H1 (cell line): Measurements from ENCODE around the gene IRF4. TPM values are rescaled to one million over a fixed set of nuclear protein-coding genes. Genes with fewer than 3 reads are reported as not detected.

Source experiments
- CTCF ChIA-PET: fragments of 300-600 bp; sonication (Branson Sonifier 250); formaldehyde crosslinking; loops from one replicate; lab custom pipeline; 2021; ENCODE audit not compliant: partially characterized antibody; lab: Charles Lee
- POLR2A ChIA-PET: fragments of 300-600 bp; sonication (Branson Sonifier 250); formaldehyde crosslinking; loops from one replicate; lab custom pipeline; 2021; ENCODE audit warnings: inconsistent platforms; ENCODE audit not compliant: partially characterized antibody; lab: Charles Lee
- DNase-seq, 2 experiments: peaks; one replicate each; pipeline versions ENCODE4 v3.0.0 to v3.0.0-alpha.2; 2010 to 2022; ENCODE audit warnings: low spot score in 2 of 2, low read depth in 1 of 2, mixed read lengths in 1 of 2
- FAIRE-seq: peaks from 2 replicates; lab custom pipeline; 2011; peaks lifted over from hg19 to GRCh38; lab: Jason Lieb, UNC
- H2AFZ ChIP-seq: 2 replicates; pipeline ENCODE4 v1.8.1; 2012; ENCODE audit warnings: low read length, inconsistent platforms
- H2AK5ac ChIP-seq: 2 replicates; pipeline ENCODE4 v1.6.1; 2013; ENCODE audit warnings: low read depth, low read length
- H2BK120ac ChIP-seq: replicated peaks from 2 replicates; pipeline ENCODE3; 2013; ENCODE audit warnings: low read depth, low read length, inconsistent platforms
- H2BK12ac ChIP-seq: 2 replicates; pipeline ENCODE4 v1.6.1; 2013; ENCODE audit warnings: low read depth, low read length
- H2BK15ac ChIP-seq: 2 replicates; pipeline ENCODE4 v1.6.1; 2013; ENCODE audit warnings: low read length
- H2BK20ac ChIP-seq: 2 replicates; pipeline ENCODE4 v1.6.1; 2013; ENCODE audit warnings: low read length
- H2BK5ac ChIP-seq: 2 replicates; pipeline ENCODE4 v1.6.1; 2013; ENCODE audit warnings: low read depth, low read length
- H3K14ac ChIP-seq: 2 replicates; pipeline ENCODE4 v1.6.1; 2013; ENCODE audit warnings: inconsistent platforms; ENCODE audit not compliant: insufficient read length
- H3K18ac ChIP-seq: 2 replicates; pipeline ENCODE4 v1.6.1; 2013; ENCODE audit warnings: low read length; ENCODE audit errors: extremely low read depth
- H3K23ac ChIP-seq: 2 replicates; pipeline ENCODE4 v1.6.1; 2013; ENCODE audit warnings: inconsistent platforms; ENCODE audit not compliant: insufficient read length
- H3K23me2 ChIP-seq: 2 replicates; pipeline ENCODE4 v1.6.1; 2013; ENCODE audit warnings: low read depth, low read length
- H3K27ac ChIP-seq: 2 replicates; pipeline ENCODE4 v1.6.1; 2011; ENCODE audit warnings: low read depth, low read length, inconsistent platforms
- H3K27me3 ChIP-seq, 4 experiments: replicated peaks in 1 of 4; 1 replicate in 1 of 4; 2 replicates in 3 of 4; pipeline versions ENCODE4 v1.6.1 to v1.8.1; 2011 to 2013; ENCODE audit warnings: low read length in 3 of 4, mild to moderate bottlenecking in 3 of 4, inconsistent platforms in 2 of 4, mixed read lengths in 2 of 4, moderate library complexity in 1 of 4; ENCODE audit not compliant: control insufficient read depth in 3 of 4, insufficient read depth in 3 of 4; ENCODE audit errors: extremely low read depth in 1 of 4
- H3K36me3 ChIP-seq, 4 experiments: 2 replicates each; pipeline versions ENCODE4 v1.6.1 to v1.8.1; 2011 to 2013; ENCODE audit warnings: mild to moderate bottlenecking in 4 of 4, low read length in 3 of 4, moderate library complexity in 2 of 4, control low read depth in 1 of 4, inconsistent platforms in 1 of 4; ENCODE audit not compliant: insufficient read depth in 4 of 4, control insufficient read depth in 2 of 4
- H3K4ac ChIP-seq: replicated peaks from 2 replicates; pipeline ENCODE3; 2013; ENCODE audit warnings: low read length, low read depth, mixed read lengths, inconsistent platforms; ENCODE audit not compliant: insufficient read length
- H3K4me1 ChIP-seq, 4 experiments: replicated peaks in 1 of 4; 1 replicate in 1 of 4; 2 replicates in 3 of 4; pipeline versions ENCODE4 v1.6.1 to v1.8.1; 2011 to 2013; ENCODE audit warnings: low read length in 3 of 4, inconsistent platforms in 2 of 4, mixed read lengths in 1 of 4; ENCODE audit not compliant: insufficient read depth in 4 of 4, control insufficient read depth in 3 of 4
- H3K4me2 ChIP-seq, 2 experiments: 2 replicates each; pipeline versions ENCODE4 v1.6.1 to v1.8.1; 2011 to 2013; ENCODE audit warnings: low read depth in 2 of 2, low read length in 2 of 2, control low read depth in 1 of 2, inconsistent platforms in 1 of 2, mild to moderate bottlenecking in 1 of 2; ENCODE audit not compliant: insufficient read depth in 1 of 2
- H3K4me3 ChIP-seq, 4 experiments: fragments of 200-600, 300-600 bp in 1 of 4; sonication (generic), shearing (Covaris generic), sonication (Bioruptor Twin) in 1 of 4; 2 replicates each; pipeline versions ENCODE4 v1.5.1 to v1.8.1; 2011 to 2016; ENCODE audit warnings: low read length in 4 of 4, low read depth in 3 of 4, control low read depth in 2 of 4, inconsistent platforms in 2 of 4, mild to moderate bottlenecking in 2 of 4, mixed read lengths in 1 of 4, moderate library complexity in 1 of 4; ENCODE audit not compliant: insufficient read depth in 2 of 4; ENCODE audit errors: extremely low read depth in 1 of 4
- H3K56ac ChIP-seq: replicated peaks from 2 replicates; pipeline ENCODE3; 2013; ENCODE audit warnings: low read depth, mild to moderate bottlenecking, mixed read lengths, low read length, inconsistent platforms; ENCODE audit not compliant: insufficient read length
- H3K79me1 ChIP-seq: 2 replicates; pipeline ENCODE4 v1.6.1; 2013; ENCODE audit warnings: low read depth, low read length, control low read depth
- H3K79me2 ChIP-seq, 2 experiments: 2 replicates each; pipeline versions ENCODE4 v1.6.1 to v1.8.1; 2012 to 2013; ENCODE audit warnings: low read length in 2 of 2, mild to moderate bottlenecking in 2 of 2, inconsistent platforms in 1 of 2; ENCODE audit not compliant: insufficient read depth in 2 of 2, control insufficient read depth in 1 of 2
- H3K9ac ChIP-seq, 4 experiments: replicated peaks in 1 of 4; 1 replicate in 1 of 4; 2 replicates in 3 of 4; pipeline versions ENCODE4 v1.6.1 to v1.8.1; 2011 to 2013; ENCODE audit warnings: low read depth in 3 of 4, low read length in 3 of 4, control low read depth in 2 of 4, mild to moderate bottlenecking in 2 of 4, moderate library complexity in 2 of 4, inconsistent platforms in 1 of 4; ENCODE audit errors: extremely low read depth in 1 of 4
- H3K9me3 ChIP-seq, 2 experiments: 2 replicates each; pipeline versions ENCODE4 v1.6.1 to v1.8.1; 2012 to 2013; ENCODE audit warnings: mild to moderate bottlenecking in 2 of 2, moderate library complexity in 2 of 2, control low read depth in 1 of 2, inconsistent platforms in 1 of 2, low read depth in 1 of 2, low read length in 1 of 2, mixed read lengths in 1 of 2; ENCODE audit not compliant: insufficient read depth in 2 of 2
- H4K20me1 ChIP-seq, 2 experiments: replicated peaks in 1 of 2; 2 replicates each; pipeline versions ENCODE3 to v1.8.1; 2011 to 2013; ENCODE audit warnings: inconsistent platforms in 2 of 2, low read length in 2 of 2, mild to moderate bottlenecking in 1 of 2; ENCODE audit not compliant: insufficient read depth in 2 of 2, control insufficient read depth in 1 of 2
- H4K5ac ChIP-seq: 2 replicates; pipeline ENCODE4 v1.6.1; 2013; ENCODE audit warnings: low read length, low read depth, mixed read lengths, inconsistent platforms; ENCODE audit not compliant: insufficient read length
- H4K8ac ChIP-seq: 2 replicates; pipeline ENCODE4 v1.8.0; 2013; ENCODE audit warnings: mild to moderate bottlenecking, moderate library complexity, low read length, inconsistent platforms; ENCODE audit not compliant: insufficient read depth; ENCODE audit errors: extremely low read depth
- H4K91ac ChIP-seq: replicated peaks from 2 replicates; pipeline ENCODE3; 2013; ENCODE audit warnings: low read length, mixed read lengths, inconsistent platforms; ENCODE audit not compliant: insufficient read length
- BCL11A ChIP-seq, 2 experiments: IDR thresholded peaks; one replicate each; pipeline ENCODE4 v1.6.1; 2011; ENCODE audit warnings: low read depth in 2 of 2, low read length in 2 of 2, mild to moderate bottlenecking in 2 of 2
- JUN ChIP-seq: IDR thresholded peaks from 2 replicates; pipeline ENCODE4 v1.6.1; 2011; ENCODE audit warnings: low read depth, mild to moderate bottlenecking, improper control_type of control experiment, low read length
- POLR2A ChIP-seq, 2 experiments: IDR thresholded peaks; 1 replicate in 1 of 2; 2 replicates in 1 of 2; pipeline ENCODE4 v1.6.1; 2011; ENCODE audit warnings: low read depth in 2 of 2, low read length in 2 of 2, mild to moderate bottlenecking in 2 of 2; ENCODE audit errors: control extremely low read depth in 1 of 2
- SRF ChIP-seq: IDR thresholded peaks from 2 replicates; pipeline ENCODE4 v1.6.1; 2011; ENCODE audit warnings: mild to moderate bottlenecking, low read depth, low read length, moderate library complexity
- WGBS, 2 experiments: shearing (Covaris generic) in 1 of 2; methylation state at CpG; one replicate each; pipeline versions ENCODE4 v1.1.6 to v1.1.7; 2013 to 2015; ENCODE audit warnings: low lambda C conversion rate in 2 of 2, mixed read lengths in 2 of 2, inconsistent platforms in 1 of 2, low coverage in 1 of 2, missing lambda C conversion rate in 1 of 2; ENCODE audit not compliant: insufficient replicate concordance in 2 of 2, insufficient coverage in 1 of 2, insufficient read length in 1 of 2; ENCODE audit errors: extremely low coverage in 1 of 2, missing lambda C conversion rate in 1 of 2; 5-methylcytosine and 5-hydroxymethylcytosine counted together
- polyA plus RNA-seq, 7 experiments: library from polyadenylated mRNA; depleted of rRNA in 3 of 7; stranded (reverse) in 5 of 7; unstranded in 2 of 7; fragments of >200 nt in 5 of 7; fragments of 200-250 nt in 2 of 7; gene quantifications; 1 replicate in 5 of 7; 2 replicates in 1 of 7; 4 replicates in 1 of 7; pipeline versions ENCODE4 v1.2.1 to v1.2.3, GENCODE V29; 2011 to 2013; ENCODE audit warnings: missing spikeins in 2 of 7, mixed read lengths in 2 of 7
- total RNA-seq: library from RNA; stranded (reverse); fragmentation: NEBNext Ultra II Directional; extraction: Animal tissue kit (Norgen Biotek cat#: 25700); gene quantifications from 2 replicates; pipeline ENCODE4 v1.2.1, GENCODE V29; 2021

The IRF4 gene
- total and polyA plus RNA-seq, 2 of the 8 experiments (the other 6 are each of a cell fraction or from before 2014, with no cell fraction given): 0.77 to 2.1 TPM

GRCh38 chr6:383856-384255 lies 7.7 kb upstream of the IRF4 start:
- H3K18ac ChIP-seq: no peak overlapping the region
- H3K79me2 ChIP-seq: no peaks in the 10 kb centered on the region
- H3K23ac ChIP-seq: no peak overlapping the region
- H3K4me1 ChIP-seq: no peaks in the 10 kb centered on the region
- no peak overlapping the region for H3K9ac ChIP-seq
- DNase-seq (no peak), FAIRE-seq (no peak)
- H2AK5ac ChIP-seq: no peak overlapping the region
- no peak overlapping the region for H4K91ac ChIP-seq
- no peak overlapping the region for H3K27ac ChIP-seq
- no peak for TF ChIP-seq POLR2A (IDR thresholded peaks at IDR 0.05; ENCODE audit: control extremely low read depth in 1 of 2, low read depth in 2 of 2, low read length in 2 of 2)
- TF ChIP-seq BCL11A (IDR thresholded peaks at IDR 0.05; ENCODE audit: low read depth in 2 of 2, low read length in 2 of 2): no peak
- TF ChIP-seq JUN: no peak
- TF ChIP-seq SRF: no peak
- H3K27me3 ChIP-seq: peaks cover 0 to 4% (median 0%) of the 10 kb centered on the region in 4 experiments; a peak in 3 of 7 replicates
- POLR2A ChIA-PET: interaction anchor here (1.1 kb wide), 1 partner anchor 8 kb away, joined by 5 read pairs; the partner anchor contains the start of gene IRF4
- no peak overlapping the region for H3K14ac ChIP-seq
- no peak overlapping the region for H2AFZ ChIP-seq
- CTCF ChIA-PET: interaction anchor here (1.0 to 3.7 kb wide), 11 partner anchors 7 to 194 kb away, joined by 3 to 11 read pairs (median 5); partner anchors contain the start of gene IRF4
- H4K8ac ChIP-seq: no peak overlapping the region
- no peak overlapping the region for H2BK20ac ChIP-seq
- no peak overlapping the region for H2BK120ac ChIP-seq
- no peak overlapping the region for H4K5ac ChIP-seq
- H3K79me1 ChIP-seq: no peaks in the 10 kb centered on the region
- no peak overlapping the region for H3K4me3 ChIP-seq
- H2BK5ac ChIP-seq: no peak overlapping the region
- no peaks in the 10 kb centered on the region for H4K20me1 ChIP-seq
- 76% methylated on average over 3 of the region's 3 CpGs; no CpG with 5 or more reads in 1 of the 2 experiments for WGBS, 2 experiments
- no peaks in the 10 kb centered on the region for H3K23me2 ChIP-seq
- H3K4me2 ChIP-seq: no peak overlapping the region
- H2BK15ac ChIP-seq: no peak overlapping the region
- H2BK12ac ChIP-seq: no peak overlapping the region
- no peak overlapping the region for H3K4ac ChIP-seq
- H3K9me3 ChIP-seq: peaks cover 24 to 27% of the 10 kb centered on the region in 2 experiments; a peak in 3 of 4 replicates
- no peak overlapping the region for H3K56ac ChIP-seq
- H3K36me3 ChIP-seq: no peaks in the 10 kb centered on the region
